Measurements from ENCODE around the gene LACTB.

The LACTB gene
- 109 to 316 (median 202) reads per million in 17 experiments for total RNA-seq

DNA sequence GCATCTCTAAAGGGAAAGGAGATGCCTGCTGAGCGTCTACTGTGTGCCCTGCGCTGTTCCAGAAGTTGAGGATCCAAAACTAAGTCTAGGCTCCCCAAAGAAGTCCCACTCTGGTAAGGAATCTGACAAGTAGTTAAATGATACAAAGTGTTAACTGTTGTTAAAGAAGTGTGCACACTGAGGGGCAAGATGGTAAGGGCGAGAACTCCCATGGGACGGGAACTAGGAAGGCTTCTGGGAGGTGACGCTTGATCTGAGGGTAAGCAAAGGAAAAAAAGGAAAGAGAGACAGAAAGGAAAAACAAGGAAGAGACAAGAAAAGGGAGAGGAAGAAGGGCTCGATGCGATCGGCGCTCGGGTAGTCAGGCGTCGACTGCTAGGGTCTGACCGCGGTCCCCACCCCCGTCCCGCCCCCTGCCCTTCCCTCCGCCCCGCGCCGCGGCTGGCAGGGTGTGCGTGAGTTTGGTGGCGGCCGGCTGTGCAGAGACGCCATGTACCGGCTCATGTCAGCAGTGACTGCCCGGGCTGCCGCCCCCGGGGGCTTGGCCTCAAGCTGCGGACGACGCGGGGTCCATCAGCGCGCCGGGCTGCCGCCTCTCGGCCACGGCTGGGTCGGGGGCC, at the start of gene LACTB:
Gene LACTB (plus strand): TSS at position 480 of the 620 bp plus-strand sequence. CDS start 11 bp downstream, at position 491.
- peak; percentile 91 to 97 (median 94) for DNase-seq

GRCh38 chr15:63072023-63072650, 49.5 kb upstream of the LACTB start:
- no peak for DNase-seq

DNA sequence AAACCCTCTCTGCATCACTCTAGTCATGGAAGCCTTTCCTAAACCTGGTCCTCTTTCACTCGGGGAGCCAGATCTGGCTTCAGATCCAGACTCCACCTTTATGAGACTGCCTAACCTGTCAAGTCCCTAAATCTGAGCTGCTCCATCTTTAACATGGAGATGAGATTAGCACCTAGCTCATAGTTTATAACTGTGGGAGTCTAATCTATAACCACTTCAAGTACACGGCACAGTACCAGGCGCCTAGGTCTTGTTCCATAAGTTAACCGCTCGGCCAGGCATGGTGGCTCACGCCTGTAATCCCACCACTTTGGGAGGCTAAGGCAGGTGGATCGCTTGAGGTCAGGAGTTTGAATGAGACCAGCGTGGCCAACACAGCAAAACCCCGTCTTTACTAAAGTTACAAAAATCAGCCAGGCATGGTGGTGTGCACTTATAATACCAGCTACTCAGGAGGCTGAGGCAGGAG, 48.8 kb upstream of the LACTB start:
- no peak for DNase-seq

DNA sequence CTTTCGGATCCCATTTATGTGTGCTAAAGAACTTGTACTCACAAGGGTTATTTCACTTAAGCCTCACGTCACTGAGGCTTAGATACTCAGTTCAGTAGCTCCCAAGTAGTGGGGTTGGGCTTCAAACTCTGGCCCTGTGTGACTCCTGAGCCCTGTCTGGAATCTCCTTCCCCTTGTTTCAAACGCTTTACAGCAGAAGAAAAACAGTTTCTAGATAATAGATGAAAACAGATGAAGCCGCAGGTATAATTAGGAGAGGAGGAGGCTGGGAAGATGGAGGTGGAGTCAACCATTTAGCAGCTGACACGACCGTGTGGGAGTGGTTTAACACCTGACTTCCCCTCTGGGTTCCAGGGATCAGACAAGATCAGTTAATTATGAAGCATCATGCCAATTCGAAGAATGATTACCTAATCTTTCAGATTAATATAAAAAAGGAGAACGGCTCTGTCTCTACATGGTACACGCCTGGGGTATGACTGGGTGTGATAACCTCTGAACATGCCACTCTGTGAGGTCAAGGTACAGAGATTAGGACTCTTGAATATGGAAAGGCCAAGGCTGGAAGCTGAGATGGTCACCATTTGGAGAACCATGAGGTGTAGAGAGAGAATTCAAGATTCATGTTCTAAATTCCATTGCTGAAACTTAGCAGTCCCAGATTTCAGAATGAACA, 48.0 kb upstream of the LACTB start:
- DNase-seq: no peak

DNA sequence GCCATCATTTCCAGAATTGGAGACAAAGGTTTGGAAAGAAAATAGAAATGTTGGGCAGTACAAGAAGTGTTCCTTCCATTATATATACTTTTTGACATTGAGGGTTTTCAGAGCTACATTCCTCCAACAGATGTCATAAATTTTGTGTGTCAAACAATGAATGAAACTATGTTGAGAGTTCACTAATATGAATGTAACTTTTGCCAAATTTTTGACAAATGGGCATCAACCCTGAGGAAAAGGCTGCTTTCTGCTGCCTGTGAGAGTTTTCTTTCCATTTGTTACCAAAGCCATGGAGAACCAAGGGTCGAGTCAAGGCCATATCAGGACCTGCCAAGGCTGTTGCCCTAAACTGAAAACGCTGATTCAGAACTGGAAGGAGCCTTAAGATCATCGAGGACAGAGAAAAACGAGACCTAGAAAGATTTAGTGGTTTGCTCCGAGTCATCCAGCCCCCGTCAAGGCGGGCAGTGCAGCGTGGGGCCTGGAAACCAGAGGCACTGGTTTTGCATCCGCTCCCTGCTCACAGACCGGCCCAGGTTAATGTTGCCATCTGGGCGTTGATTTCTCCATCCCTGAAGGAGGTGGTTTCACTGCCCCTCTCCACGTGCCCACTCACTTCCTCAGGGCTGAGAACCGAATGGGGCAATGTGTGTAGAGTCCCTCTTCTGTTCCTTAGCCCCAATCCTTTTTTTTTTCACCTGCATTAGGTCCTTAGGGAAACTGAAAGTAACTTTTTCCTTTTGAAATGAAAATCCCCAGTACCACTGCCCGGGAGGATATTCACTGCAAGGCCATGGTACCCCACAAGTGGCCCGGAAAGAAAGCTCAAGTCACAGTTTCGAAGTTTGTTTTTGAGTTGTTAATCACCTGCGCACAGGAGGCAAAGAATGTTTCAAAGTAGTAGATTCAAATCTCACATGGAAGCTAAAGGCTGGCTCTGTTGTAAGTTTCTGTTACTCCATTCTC, 46.4 kb upstream of the LACTB start:
- DNase-seq: peak in 1 of 4 experiments; percentile 11

DNA sequence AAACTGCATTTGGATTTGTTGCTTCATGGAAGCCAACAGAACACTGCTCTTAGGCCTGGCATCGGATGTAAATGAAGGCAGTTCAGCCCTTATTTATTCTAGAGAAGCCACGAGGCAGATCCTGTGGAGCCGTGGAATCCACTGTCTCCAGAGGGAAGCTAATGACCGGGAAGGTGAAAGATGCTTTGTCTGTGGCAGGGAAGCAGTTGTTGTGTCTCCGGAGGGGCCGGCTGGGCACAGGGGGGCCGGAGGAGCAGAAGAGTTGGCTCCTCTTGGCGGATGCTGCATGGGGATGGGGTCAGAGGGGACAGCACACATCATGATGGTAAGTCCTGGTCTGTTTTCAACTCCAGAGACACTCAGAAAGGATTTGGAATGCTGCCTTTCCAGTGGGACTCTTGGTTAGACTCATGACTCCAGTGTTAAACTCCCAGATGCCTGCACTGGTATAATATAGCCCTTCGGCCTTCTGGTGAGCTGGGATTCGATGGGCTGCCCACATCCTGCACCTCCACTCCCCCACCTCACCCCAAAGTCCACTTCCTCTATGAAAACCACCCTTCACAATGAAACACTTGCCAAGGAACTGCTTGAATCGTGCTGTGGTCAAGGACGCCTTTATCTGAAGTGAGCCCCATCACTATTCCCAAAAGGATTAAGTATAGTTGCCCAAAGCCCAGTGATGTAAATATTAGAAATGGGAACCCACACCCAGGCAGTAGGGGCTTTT, 45.5 kb upstream of the LACTB start:
- no peak for DNase-seq

- no peak for DNase-seq
Measured at GRCh38 chr15:63076714-63077046, 45.0 kb upstream of the LACTB start.

- no peak for DNase-seq
Measured at GRCh38 chr15:63077952-63078351, 43.7 kb upstream of the LACTB start.

DNA sequence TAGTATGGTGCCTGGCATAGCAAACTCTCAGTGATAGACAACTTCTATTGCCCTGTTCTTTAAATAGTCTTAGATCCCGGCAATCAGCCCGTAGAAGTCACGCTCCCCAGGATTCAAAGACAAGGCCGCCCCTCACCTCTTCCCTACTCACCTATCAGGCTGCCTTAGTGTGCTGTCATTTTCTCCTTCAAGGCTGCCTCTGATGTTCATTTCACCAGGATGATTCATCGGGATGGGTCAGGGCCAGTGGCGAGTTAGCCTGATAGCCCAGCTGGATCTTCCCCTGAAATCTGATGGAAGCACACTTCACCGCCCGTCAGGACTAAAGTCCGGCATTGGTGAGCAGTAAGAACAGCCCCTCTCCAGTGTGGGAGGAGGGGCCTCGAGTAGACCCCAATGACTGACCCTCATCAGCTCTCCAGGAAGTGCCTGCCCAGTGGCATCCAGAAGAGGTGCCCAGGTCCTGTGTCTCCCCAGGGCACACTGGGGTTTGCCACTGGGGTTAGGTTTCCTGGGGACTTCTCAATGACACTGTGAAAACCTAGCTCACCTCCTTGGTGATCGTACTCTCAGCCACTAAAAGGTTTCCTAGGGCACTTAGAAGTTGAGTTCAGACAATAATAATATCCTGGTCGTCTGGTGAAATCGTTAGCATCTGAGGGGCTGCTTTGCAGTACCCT, 41.6 kb upstream of the LACTB start:
- no peak for DNase-seq

- DNase-seq: no peak
Measured at GRCh38 chr15:63080634-63081250, 40.9 kb upstream of the LACTB start.

DNA sequence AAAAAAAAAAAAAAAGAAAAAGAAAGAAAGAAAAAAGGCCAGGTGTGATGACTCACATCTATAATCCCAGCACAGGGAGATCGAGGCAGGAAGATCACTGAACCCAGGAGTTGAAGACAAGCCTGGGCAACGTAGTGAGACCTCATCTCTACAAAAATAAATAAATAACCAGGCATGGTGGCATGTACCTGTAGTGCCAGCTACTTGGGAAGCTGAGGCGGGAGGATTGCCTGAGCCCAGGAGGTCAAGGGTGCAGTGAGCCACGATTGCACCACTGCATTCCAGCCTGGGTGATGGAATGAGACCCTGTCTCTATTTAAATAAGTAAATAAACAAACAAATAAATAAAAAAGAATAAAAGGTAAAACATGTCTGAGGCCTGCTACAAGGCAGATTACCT, 39.3 kb upstream of the LACTB start:
- no peak for DNase-seq

DNA sequence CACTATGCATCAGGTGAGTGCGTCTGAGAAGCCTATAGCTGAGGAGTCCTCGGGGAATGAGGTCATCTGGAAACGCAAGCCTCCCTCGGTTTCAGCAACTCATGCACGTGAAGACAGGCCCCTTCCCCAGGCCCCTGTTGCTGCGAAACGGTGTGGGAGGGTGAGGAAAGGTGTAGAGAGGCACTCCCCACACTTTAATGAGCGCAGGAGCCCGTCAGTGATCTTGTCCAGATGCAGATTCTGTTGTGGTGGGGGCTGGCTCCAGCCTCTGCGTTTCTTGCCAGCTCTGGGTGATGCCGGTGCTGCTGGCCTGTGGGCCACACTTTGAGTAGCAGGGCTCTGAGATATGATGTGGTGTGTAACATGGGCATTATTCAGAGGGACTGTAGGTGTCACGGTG, 38.6 kb upstream of the LACTB start:
- no peak for DNase-seq

- no peak for DNase-seq
Measured at GRCh38 chr15:63083541-63083940, 38.1 kb upstream of the LACTB start.

DNA sequence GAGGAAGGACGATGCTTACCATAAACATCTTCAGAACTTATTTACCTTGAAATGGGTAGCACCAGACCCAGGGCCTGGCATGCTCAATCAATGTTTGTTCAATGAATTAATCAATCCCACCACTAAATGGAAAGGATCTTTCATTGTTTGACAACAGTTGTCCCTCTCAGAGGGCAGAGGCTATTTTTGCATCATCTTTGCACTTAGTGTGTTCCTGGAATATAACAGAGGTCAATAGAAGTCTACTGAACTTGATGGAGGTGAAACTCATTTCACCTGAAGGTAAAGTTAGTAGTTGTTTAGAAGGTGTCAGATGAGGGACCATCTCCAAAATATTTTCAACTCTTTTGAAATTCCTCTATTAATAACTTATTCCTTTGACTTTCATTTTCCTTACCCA, 36.9 kb upstream of the LACTB start:
- DNase-seq: no peak

DNA sequence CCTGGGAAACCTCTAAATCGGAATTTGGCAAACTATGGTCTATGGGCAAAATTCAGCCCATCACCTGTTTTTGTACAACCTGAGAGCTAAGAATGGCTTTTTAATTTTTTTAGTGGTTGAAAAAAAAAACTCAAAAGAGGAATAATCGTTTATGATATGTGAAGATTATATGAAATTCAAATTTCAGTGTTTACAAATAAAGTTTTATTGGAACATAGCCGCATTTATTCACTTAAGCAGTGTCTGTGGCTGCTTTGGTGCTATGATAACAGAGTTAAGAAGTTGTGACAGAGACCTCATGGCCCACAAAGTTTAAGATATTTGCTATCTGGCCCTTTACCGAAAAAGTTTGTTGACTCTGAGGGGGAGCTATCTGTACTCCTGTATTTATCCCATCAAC, 36.4 kb upstream of the LACTB start:
- DNase-seq: no peak

DNA sequence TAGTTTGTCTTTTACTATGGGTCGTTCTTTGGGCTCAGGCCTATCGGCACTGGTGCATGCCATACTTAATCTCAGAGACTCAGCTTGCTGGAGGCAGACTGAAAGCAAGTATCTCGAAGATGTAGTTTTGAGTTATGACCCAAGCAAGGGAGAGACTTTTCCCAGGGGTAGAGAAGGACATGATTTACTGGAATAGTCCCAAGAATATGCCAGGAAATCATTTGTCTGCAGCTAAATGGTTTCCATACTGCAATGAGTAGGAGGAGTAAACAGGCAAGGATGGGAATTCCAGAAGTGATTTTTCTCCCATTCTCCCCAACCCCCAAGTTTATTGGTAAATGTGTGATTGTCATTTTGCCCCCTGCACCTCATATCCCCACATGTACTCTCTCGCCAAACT, 35.4 kb upstream of the LACTB start:
- no peak for DNase-seq

DNA sequence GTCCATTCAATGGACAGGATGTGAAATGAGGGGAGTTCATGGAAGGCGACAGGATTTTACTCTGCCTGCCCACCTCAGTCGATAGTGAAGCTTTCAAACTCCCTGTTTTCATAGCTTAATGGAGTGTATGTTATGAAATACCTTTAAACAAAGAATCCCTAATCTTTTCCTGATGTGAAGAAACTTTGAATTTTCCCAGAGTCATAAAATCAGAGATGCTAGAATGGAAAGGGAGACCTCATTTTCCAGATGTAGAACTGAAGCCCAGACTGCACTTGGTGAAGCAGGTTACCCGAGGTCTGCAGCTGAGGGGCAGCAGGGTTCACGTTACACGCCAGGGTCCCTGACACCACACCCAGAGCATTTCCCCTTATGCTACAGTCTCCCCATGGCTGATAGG, 34.7 kb upstream of the LACTB start:
- no peak for DNase-seq

GRCh38 chr15:63088533-63089245, 33.0 kb upstream of the LACTB start:
- DNase-seq: no peak

- no peak for DNase-seq
Measured at GRCh38 chr15:63089260-63090043, 32.2 kb upstream of the LACTB start.

GRCh38 chr15:63090472-63090871, 31.2 kb upstream of the LACTB start:
- DNase-seq: no peak

All from suppressor macrophage (primary cell).